Measurements from ENCODE around the gene FIG4. TPM values are rescaled to one million over a fixed set of nuclear protein-coding genes. Genes with fewer than 3 reads are reported as not detected.

The FIG4 gene
- total and polyA plus RNA-seq, 2 of the 13 experiments (the other 11 are each of a cell fraction or from before 2014, with no cell fraction given): 5.5 to 7.9 TPM

DNA sequence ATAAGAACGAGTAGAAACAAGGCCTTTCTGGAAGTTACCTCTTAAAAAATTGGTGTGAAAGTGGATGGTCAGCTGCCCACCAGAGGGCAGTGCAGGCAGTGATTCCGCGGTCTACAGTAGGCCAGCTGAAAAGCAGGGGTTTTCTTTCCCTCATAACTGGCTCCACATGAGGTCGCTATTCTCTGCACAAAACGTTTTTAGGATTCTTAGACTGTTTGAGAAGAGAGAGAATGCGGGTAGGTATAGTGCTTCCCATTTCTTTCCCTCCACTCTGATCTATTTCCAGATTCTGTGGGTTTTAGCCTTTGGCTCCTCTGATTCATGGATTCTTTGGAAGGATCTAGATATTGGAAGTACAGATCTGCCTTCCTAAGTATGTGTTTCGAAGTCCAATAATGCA lies 14.2 kb downstream of the FIG4 start (continued):
- TF ChIP-seq ZFP37 (CRISPR knock-in tag; IDR thresholded peaks at IDR 0.05; ENCODE audit: borderline replicate concordance): no peak
- peak; percentile 98 for TF ChIP-seq STAG1 (CRISPR knock-in tag; IDR thresholded peaks at IDR 0.05)
- TF ChIP-seq THAP11 (CRISPR knock-in tag; IDR thresholded peaks at IDR 0.05): 0 out of 2 replicates have a peak, but pooled peaks have one; percentile 20
- no peak for TF ChIP-seq ZNF3 (CRISPR knock-in tag; IDR thresholded peaks at IDR 0.05)
- no peak for TF ChIP-seq ZBTB49 (CRISPR knock-in tag; IDR thresholded peaks at IDR 0.05; ENCODE audit: borderline replicate concordance)
- TF ChIP-seq, protein P1, sequence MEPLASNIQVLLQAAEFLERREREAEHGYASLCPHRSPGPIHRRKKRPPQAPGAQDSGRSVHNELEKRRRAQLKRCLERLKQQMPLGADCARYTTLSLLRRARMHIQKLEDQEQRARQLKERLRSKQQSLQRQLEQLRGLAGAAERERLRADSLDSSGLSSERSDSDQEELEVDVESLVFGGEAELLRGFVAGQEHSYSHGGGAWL (CRISPR knock-in tag; IDR thresholded peaks at IDR 0.05): no peak
- peak; percentile 85 for TF ChIP-seq XRCC5 (optimal IDR thresholded peaks at IDR 0.05; ENCODE audit: low read length)
- TF ChIP-seq KDM2A (CRISPR knock-in tag; IDR thresholded peaks at IDR 0.05; ENCODE audit: borderline replicate concordance, low read depth): no peak
- peak; percentile 25; the same call in 1 of the 2 replicates for TF ChIP-seq KAT8 (CRISPR knock-in tag; IDR thresholded peaks at IDR 0.05)
- no peak for TF ChIP-seq GABPB1 (CRISPR knock-in tag; IDR thresholded peaks at IDR 0.05)
- no peak for TF ChIP-seq HINFP (CRISPR knock-in tag; IDR thresholded peaks at IDR 0.05; ENCODE audit: low read depth)
- no peak for TF ChIP-seq ETS1 (CRISPR knock-in tag; IDR thresholded peaks at IDR 0.05)
- TF ChIP-seq, protein P2, sequence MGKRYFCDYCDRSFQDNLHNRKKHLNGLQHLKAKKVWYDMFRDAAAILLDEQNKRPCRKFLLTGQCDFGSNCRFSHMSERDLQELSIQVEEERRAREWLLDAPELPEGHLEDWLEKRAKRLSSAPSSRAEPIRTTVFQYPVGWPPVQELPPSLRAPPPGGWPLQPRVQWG (CRISPR knock-in tag; IDR thresholded peaks at IDR 0.05; ENCODE audit: borderline replicate concordance, low read depth): no peak
- no peak for TF ChIP-seq SMARCE1 (IDR thresholded peaks at IDR 0.05; ENCODE audit: borderline replicate concordance)
- no peak for TF ChIP-seq ZNF770 (CRISPR knock-in tag; IDR thresholded peaks at IDR 0.05)
- TF ChIP-seq CCDC6 (CRISPR knock-in tag; IDR thresholded peaks at IDR 0.05): no peak
- TF ChIP-seq NFIB (CRISPR knock-in tag; IDR thresholded peaks at IDR 0.05; ENCODE audit: borderline replicate concordance): no peak
- TF ChIP-seq TBL1XR1 (IDR thresholded peaks at IDR 0.05; ENCODE audit: borderline replicate concordance, low read length, partially characterized antibody): no peak
- no peak for TF ChIP-seq ZNF841 (CRISPR knock-in tag; IDR thresholded peaks at IDR 0.05; ENCODE audit: borderline replicate concordance)
- no peak for TF ChIP-seq ZSCAN30 (CRISPR knock-in tag; IDR thresholded peaks at IDR 0.05)
- no peak for TF ChIP-seq ZNF414 (CRISPR knock-in tag; IDR thresholded peaks at IDR 0.05)
- TF ChIP-seq, protein P3, sequence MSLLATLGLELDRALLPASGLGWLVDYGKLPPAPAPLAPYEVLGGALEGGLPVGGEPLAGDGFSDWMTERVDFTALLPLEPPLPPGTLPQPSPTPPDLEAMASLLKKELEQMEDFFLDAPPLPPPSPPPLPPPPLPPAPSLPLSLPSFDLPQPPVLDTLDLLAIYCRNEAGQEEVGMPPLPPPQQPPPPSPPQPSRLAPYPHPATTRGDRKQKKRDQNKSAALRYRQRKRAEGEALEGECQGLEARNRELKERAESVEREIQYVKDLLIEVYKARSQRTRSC (CRISPR knock-in tag; IDR thresholded peaks at IDR 0.05; ENCODE audit: low read depth): no peak

Data from HepG2 (cell line).